ENCODE results near the gene AKAP13. TPM values are rescaled to one million over a fixed set of nuclear protein-coding genes. Genes with fewer than 3 reads are reported as not detected.
A peak's percentile ranks its signal among the peaks of the same experiment; 100 is the strongest.

Gene AKAP13
- polyA plus RNA-seq, 4 donors, result 71.3 to 100 (median 83.7) TPM

DNA sequence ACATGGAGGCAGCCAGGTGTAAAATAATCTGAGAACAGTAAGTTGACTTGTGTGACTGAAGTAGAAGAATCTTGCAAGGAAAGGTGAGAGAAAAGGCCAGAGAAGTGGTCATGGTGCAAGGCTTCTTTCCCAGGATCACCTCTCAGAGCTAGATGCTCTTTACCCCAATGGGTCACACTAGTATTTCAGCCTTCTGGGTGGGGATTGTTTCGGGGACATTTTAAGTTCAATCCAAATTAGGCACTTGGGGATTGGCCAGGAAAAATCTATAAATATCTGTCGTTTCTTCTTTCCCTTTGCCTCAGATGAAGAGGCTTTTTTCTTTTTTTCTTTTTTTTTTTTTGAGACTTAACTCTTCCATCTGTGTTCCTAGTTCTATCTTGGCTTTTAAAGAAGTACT is 226.3 kb downstream of the AKAP13 start:
- no peak for DNase-seq (ENCODE audit: low read depth in 4 of 4, low spot score in 2 of 4)

DNA sequence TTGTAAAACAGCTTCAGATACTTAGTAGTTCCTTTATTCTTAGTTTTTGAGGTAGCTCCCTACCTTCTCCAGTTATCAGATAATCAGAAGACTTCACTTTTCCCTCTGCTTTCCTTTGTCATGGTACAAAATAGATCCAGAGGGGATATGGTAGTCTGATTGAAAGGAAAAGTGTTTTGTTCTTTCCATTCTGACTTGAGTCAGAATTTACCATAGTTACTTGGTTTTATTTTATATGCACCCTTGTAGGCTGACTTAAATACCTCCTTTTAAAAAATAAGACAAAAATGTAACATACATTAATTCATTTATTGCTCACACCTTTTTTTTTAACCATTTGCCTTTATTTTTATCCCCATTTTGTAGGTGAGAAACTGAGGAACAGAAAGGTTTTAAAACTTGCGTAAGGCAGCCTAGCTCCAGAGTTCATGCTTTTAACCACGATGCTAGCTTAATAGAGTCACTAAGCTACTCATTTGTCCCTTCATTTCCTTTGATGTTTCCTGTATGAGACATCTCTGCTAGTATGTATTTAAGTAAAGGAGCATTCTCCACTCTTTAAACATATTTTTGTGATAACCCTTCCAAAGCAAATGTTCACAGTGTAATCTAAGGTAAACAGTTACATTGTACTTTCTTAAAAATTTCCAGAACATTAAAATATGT is 226.9 kb downstream of the AKAP13 start:
- no peak for DNase-seq (ENCODE audit: low read depth in 4 of 4, low spot score in 2 of 4)

- no peak for DNase-seq (ENCODE audit: low read depth in 4 of 4, low spot score in 2 of 4)
Observed at GRCh38 chr15:85607842-85608241, 227.4 kb downstream of the AKAP13 start.

- no peak for DNase-seq (ENCODE audit: low read depth in 4 of 4, low spot score in 2 of 4)
Observed at GRCh38 chr15:85609492-85609891, 229.1 kb downstream of the AKAP13 start.

DNA sequence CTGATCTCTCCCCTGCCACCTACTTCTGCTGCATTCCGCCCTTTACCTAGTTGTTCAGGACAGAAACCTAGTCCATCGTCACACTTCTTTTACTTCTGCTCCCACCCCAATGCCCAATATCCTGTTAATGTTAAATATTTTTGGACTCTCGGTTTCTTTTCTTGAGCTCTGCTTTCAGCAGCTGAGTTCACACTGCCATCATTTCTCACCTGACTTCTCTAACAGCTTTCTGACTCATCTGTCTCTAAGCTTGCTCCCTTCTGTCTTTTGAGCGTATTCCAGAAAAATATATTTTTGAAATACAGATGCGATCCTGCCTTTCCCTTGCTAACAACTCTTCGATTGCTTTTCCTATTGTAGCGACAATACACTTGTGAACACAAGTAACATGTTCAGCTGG is 231.0 kb downstream of the AKAP13 start:
- DNase-seq (ENCODE audit: low read depth in 4 of 4, low spot score in 2 of 4), result no peak

DNA sequence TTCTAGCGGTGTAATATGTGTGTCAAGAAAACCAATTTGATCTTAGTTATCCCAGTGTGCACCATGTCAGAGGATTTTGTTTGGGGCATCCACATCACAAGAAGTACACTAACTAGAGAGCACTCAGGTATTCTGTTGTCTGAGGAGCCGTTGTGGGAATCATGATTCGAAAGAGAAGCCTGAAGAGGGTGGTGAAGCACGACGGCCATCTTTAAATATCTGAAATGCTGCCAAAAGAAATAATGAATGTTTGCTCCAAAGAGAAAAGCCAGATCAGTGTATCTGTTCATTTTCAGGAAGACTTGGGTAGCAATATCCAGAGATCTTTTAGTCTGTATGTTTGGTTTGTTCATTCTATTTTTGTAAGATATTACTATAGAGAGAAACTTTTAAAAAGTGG is 233.7 kb downstream of the AKAP13 start:
- no peak for DNase-seq (ENCODE audit: low read depth in 4 of 4, low spot score in 2 of 4)

- no peak for DNase-seq (ENCODE audit: low read depth in 4 of 4, low spot score in 2 of 4)
Observed at GRCh38 chr15:85615930-85616329, 235.5 kb downstream of the AKAP13 start.

- no peak for DNase-seq (ENCODE audit: low read depth in 4 of 4, low spot score in 2 of 4)
Observed at GRCh38 chr15:85616549-85617110, 236.2 kb downstream of the AKAP13 start.

DNA sequence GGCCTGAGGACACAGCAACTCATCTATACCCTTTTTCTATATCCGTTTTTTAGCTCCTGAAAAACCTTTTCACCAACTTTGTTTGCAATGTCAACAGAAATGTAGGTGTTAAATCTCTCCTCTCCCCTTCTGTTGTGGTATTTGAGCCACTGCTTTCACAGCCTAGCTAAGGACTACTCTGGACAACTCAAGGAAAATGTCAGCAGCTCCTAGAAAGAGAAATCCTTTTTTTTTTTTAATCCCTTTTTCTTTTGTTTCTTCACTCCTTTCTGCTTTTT is 237.8 kb downstream of the AKAP13 start:
- DNase-seq (ENCODE audit: low read depth in 4 of 4, low spot score in 2 of 4), result no peak

GRCh38 chr15:85618956-85619491 is 238.6 kb downstream of the AKAP13 start:
- peak in 2 of 4 donors; percentile 60 to 79 for DNase-seq (ENCODE audit: low read depth in 4 of 4, low spot score in 2 of 4)

- no peak for DNase-seq (ENCODE audit: low read depth in 4 of 4, low spot score in 2 of 4)
Observed at GRCh38 chr15:85619992-85620689, 239.7 kb downstream of the AKAP13 start.

- no peak for DNase-seq (ENCODE audit: low read depth in 4 of 4, low spot score in 2 of 4)
Observed at GRCh38 chr15:85620690-85621049, 240.3 kb downstream of the AKAP13 start.

GRCh38 chr15:85621094-85621493 is 240.7 kb downstream of the AKAP13 start:
- DNase-seq (ENCODE audit: low read depth in 4 of 4, low spot score in 2 of 4), result no peak

- DNase-seq (ENCODE audit: low read depth in 4 of 4, low spot score in 2 of 4), result no peak
Observed at GRCh38 chr15:85622221-85622831, 241.9 kb downstream of the AKAP13 start.

DNA sequence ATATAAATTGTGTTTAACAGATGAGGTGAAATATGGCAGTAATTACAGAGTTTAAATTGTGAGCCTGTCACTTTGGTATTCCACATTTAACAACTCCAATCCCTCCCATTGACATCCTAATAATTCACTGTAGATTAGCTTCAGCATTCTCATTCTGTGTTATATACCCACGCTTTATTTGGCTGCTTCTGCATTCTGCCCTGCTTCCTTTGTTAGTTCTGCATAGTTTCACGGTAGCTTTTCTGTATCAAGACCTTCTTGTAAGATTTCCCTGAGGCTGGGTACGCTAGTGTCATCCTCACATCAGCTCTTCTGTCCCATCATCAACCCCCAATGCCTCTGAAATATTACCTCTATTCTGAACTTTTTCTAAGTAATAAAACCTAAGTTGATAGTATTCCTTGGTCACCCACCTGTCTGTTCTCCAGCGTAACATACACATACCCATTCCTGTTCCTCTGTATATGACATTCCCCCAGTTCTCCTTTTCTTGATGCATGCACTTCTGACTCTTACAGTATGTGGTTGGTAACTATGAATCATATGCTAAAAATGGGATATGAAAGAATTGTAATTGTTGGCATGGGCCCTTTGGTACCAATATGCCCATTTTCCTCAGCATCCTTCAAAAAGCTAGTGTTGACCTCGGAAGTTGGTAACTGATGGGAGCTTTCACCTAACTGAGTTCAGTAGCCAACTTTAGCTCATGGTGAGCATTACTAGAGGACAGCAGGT is 243.1 kb downstream of the AKAP13 start:
- no peak for DNase-seq (ENCODE audit: low read depth in 4 of 4, low spot score in 2 of 4)

- DNase-seq (ENCODE audit: low read depth in 4 of 4, low spot score in 2 of 4), result no peak
Observed at GRCh38 chr15:85624291-85624801, 243.9 kb downstream of the AKAP13 start.

GRCh38 chr15:85625166-85625830 is 244.9 kb downstream of the AKAP13 start:
- no peak for DNase-seq (ENCODE audit: low read depth in 4 of 4, low spot score in 2 of 4)

DNA sequence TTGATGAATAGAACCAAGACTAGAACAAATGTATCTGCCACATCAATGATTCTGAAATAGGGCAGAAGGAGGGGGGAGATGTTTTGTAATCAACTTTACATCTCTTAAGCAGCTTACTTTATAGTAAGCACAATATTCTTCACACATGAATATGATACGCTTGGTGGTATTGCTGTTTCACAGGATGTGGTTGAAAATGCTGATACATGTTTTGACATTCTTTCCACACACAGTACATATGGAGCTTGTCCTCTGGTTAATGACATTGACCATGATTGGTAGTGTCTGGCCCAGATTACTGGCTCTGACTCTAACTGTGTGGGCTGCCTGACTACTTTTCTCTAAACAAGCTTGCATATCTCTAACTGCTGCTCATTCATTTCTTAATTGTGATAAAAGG is 245.5 kb downstream of the AKAP13 start:
- no peak for DNase-seq (ENCODE audit: low read depth in 4 of 4, low spot score in 2 of 4)

DNA sequence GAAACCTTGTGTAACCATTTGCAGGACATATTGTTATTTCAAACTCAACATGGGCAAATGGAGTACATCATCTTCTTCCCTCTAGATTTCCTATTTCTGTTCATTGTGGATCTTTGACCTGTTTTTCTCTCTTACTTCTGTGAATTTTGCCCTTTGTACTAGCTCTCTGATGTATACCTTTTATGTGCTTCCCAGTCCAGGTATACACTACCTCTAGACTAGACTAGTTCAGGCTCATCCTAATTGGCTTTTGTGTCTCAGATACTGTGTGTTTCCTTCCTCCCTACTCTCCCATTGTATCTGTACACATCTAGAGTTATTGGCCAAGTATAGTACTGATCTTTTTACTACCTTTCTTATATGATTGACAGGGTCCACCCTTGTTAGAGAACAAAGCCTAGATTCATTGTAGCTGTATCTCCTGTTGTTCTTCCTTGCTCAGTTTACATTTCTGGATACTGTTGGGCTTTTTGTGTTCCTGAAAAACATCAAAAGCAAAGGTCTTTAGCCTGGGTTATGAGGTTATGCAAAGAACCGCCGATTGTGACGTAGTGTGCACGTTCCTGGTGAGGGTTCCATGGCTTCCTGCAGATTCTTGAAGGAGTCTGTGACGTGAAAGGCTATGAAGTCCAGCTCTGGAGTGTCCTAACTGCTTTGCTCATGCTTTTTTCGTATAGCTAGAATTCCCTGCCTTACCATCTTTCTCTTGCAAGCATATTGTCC is 247.0 kb downstream of the AKAP13 start:
- no peak for DNase-seq (ENCODE audit: low read depth in 4 of 4, low spot score in 2 of 4)

GRCh38 chr15:85630311-85630710 is 249.9 kb downstream of the AKAP13 start:
- DNase-seq (ENCODE audit: low read depth in 4 of 4, low spot score in 2 of 4), result no peak
